ENCODE results near the gene PRKAG2.

PRKAG2 gene

GRCh38 chr7:151866028-151866427, 10.9 kb downstream of the PRKAG2 start:
- no peak for DNase-seq (ENCODE audit: low read depth)

- DNase-seq (ENCODE audit: low read depth), result no peak
These were observed 11.7 kb downstream of the PRKAG2 start for GRCh38 chr7:151865070-151865670.

GRCh38 chr7:151864561-151864960, 12.4 kb downstream of the PRKAG2 start:
- no peak for DNase-seq (ENCODE audit: low read depth)

DNA sequence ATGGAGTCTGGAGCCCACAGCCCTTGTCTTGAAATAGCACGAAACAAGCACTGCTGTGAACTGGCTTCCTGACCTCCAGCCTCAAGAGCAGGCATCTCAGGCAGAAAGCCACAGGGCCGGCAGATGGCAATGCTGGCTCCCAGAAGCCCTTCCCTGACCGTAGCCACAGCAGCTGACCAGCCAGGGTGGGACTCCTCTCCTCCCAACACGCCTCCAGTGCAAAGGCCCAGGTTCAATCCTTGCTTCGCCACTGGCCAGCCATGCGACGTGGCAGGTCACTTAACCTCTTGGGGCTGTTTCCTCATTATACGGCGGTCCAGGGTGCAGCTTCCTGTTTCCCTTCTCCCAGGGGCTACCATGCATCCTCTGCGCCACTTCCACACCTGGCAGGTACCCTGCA, 12.8 kb downstream of the PRKAG2 start:
- no peak for DNase-seq (ENCODE audit: low read depth)

DNA sequence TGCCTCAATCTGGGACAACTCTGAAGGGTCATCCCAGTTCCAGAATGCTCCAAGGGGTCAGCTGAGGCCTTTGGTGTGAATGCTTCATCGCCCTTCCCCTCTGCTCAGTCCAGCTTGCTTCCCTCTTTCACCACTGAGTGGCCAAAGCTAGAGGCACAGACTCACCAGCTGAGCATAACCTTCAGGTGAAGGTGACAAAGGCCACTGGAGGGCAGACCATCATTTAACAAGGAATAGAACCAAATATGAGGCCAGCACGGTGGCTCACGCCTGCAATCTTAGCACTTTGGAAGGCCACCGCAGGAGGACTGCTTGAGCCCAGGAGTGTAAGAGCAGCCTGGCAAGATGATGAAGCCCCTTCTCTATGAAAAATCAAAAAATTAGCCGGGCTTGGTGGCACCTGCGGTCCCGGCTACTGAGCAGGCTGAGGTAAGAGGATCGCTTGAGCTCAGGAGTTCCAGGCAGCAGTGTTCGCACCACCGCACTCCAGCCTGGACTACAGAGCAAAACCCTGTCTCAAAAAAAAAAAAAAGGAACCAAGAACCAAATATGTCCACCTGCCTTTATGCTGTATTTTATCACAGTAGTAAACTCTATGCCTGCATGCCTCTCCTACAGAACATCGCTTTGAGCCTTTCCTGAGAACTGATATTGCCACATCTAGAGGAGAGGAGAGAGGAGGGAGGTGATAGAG, 13.4 kb downstream of the PRKAG2 start:
- no peak for DNase-seq (ENCODE audit: low read depth)

GRCh38 chr7:151862606-151863381, 14.1 kb downstream of the PRKAG2 start:
- DNase-seq (ENCODE audit: low read depth), result no peak

DNA sequence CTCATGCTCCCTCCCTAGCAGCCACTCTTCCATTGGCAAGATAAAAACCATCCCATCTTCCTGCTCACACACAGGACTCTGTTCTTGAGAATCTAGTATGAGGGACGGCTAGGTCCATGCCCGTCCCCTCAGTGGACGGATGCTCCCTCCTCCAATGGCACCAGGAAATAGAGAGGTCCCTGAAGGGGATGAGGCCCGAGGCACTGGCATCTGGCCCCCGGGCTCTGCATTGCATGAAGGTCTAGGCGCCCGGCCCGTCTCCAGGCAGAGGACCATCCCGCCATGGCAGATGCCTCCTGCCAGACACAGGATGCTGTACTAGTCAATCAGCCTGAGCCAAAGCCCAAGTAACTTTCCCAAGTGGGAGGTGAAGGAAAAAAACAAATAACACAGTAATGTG, 15.0 kb downstream of the PRKAG2 start:
- DNase-seq (ENCODE audit: low read depth), result no peak

- no peak for DNase-seq (ENCODE audit: low read depth)
These were observed 16.1 kb downstream of the PRKAG2 start for GRCh38 chr7:151860771-151861170.

GRCh38 chr7:151859948-151860685, 16.8 kb downstream of the PRKAG2 start:
- no peak for DNase-seq (ENCODE audit: low read depth)

- no peak for DNase-seq (ENCODE audit: low read depth)
These were observed 17.6 kb downstream of the PRKAG2 start for GRCh38 chr7:151859111-151859947.

DNA sequence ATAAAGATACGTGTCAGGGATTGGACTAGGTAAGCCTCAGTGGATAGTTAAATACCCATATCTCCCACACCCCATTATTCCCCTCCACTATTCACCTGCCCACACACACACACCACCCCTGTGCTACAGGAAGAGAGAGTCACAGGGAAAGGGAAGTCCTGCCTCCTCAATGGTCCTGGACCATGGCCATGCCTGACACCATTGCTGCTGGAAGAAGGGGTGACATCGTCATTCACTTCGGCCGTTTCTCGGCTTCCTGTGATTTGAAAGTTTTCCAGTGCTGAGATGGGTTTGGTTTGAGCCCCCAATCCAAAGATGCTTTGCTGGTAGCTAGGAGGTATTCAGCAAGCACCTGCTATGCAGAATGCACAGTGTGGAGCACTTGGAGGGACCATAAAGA, 18.5 kb downstream of the PRKAG2 start:
- DNase-seq (ENCODE audit: low read depth), result no peak

DNA sequence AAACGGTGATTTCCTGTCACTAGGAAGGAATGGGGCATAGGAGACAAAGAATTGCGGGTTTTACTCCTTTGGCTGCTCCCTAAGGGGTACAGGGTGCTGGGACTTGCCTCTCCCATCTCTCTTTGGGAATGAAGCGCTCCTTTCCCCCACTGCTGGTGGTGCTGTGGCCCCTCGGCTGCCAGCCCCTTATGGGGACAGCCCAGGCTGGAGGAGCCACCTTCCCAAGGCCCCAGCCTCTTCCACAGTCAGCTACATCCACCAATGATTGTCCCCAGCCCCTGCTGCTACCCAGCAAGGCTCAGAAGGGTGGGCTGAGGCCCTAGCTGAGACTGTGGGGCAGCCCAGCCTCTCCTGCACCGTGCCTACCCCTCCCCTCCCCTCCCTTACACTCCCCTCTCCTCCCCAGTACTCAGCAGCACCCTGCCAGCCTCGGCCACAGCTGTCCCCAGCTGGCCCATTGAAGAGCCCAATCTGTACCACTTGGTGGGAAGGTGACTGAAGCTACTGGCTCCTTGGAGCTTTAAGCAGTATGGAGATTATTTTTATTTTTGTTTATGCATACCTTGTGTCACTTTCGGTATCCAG, 19.0 kb downstream of the PRKAG2 start:
- DNase-seq (ENCODE audit: low read depth), result no peak

- no peak for DNase-seq (ENCODE audit: low read depth)
These were observed 19.5 kb downstream of the PRKAG2 start for GRCh38 chr7:151857412-151857811.

GRCh38 chr7:151856516-151856915, 20.4 kb downstream of the PRKAG2 start:
- DNase-seq (ENCODE audit: low read depth), result no peak

DNA sequence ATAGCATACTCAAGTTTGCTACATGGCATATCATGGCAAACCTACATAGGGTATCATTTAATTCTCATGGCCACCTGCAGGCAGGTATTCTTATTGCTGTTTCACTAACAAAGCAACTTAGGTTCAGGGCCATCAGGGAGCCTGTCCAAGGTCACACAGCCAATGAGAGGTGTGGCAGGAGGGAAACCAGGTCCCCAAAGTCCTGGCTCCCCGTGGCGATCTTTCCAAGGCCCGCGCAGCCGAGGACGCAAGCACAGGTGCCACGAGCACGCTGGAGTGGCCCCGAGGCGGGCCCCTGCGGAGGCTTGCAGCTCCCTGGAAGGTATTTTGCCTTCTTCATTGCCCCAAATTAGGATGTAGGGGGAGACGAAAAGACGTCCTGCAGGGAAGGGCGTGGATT, 20.8 kb downstream of the PRKAG2 start:
- DNase-seq (ENCODE audit: low read depth), result no peak

DNA sequence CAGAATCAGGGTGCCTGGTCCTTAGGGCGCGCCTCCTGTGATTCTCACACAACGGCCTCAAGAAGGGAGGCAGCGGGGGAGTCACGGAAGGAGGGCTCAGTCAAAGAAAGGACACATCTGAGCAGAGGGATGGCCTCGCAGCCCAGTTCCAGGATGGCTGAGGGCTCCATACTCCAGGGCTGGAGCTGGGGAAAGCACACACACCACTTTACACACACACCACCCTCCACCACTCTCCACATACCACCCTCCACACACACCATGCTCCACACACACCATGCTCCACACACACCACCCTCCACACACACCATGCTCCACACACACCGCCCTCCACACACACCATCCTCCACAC, 22.2 kb downstream of the PRKAG2 start:
- no peak for DNase-seq (ENCODE audit: low read depth)

GRCh38 chr7:151853896-151854719, 22.8 kb downstream of the PRKAG2 start:
- DNase-seq (ENCODE audit: low read depth), result no peak

DNA sequence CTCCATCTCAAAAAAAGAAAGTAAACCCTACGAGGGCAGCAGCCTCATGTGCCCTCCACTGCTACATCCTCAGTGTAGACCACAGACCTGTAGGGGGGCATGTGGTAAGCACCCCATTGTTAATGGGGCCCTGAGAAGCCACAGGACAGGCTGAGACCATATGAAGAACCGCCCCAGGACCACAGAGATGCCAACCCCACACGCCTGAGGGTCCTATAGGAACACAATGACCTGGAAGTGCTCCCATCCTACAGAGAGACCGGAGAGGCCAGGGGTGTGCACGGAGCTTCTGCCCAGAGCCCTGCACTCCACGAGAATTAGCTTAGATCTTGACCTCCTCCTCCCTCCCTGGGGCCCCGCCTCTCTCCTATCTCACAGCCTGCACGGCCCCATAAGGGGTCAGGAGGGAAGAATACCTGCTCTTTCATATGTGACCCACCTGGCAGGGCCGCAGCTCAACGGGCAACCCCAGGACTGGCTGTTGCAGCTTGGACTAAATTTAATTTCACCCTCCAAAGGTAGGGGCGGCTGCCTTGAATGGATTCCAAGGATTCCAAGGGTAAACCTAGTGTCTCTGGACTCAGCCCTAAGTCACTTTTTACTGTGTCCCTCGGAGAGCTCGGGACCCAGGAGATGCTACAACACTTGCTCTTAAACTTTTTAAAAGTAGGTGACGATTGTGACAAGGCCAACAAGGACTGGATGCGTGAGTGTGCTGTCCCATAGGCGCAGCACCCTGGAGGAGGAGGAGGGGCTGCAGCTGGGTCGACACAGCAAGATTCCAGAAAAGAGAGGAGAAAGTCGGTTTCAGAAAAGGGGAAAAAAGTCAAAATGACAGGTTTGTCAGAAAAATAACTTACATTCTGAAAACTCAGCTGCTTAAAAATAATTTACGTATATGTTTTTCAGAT, 24.2 kb downstream of the PRKAG2 start:
- DNase-seq (ENCODE audit: low read depth), result no peak

DNA sequence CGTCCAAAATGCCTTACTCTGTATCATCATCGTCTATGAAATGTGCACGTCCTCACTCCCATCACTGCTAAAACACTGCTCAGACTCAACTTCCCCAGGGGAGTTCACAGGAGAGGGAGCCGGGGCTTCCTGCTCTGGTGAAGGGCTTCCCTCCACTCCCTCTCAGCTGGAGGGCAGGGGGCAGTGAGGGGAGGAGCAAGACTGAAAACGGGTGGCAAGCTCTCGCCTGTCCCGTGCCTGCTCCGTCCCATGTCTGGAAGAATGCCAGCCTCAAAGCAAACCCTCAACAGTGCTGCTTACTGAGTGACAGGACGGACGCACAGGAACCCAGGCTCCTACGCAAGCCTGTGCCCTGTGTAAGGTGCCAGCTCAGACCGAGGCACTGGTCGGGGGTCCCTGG, 25.1 kb downstream of the PRKAG2 start:
- no peak for DNase-seq (ENCODE audit: low read depth)

All from stimulated activated CD8-positive, alpha-beta memory T cell treated with anti-CD3 and anti-CD28 coated beads, Interleukin-15, amount 100 ng/mL, for 24 hours (primary cell).